Measurements from ENCODE around the gene RNASE4. TPM values are rescaled to one million over a fixed set of nuclear protein-coding genes. Genes with fewer than 3 reads are reported as not detected.

The RNASE4 gene
- total RNA-seq, 1 experiment from 2014 or later = 0.75 TPM

DNA sequence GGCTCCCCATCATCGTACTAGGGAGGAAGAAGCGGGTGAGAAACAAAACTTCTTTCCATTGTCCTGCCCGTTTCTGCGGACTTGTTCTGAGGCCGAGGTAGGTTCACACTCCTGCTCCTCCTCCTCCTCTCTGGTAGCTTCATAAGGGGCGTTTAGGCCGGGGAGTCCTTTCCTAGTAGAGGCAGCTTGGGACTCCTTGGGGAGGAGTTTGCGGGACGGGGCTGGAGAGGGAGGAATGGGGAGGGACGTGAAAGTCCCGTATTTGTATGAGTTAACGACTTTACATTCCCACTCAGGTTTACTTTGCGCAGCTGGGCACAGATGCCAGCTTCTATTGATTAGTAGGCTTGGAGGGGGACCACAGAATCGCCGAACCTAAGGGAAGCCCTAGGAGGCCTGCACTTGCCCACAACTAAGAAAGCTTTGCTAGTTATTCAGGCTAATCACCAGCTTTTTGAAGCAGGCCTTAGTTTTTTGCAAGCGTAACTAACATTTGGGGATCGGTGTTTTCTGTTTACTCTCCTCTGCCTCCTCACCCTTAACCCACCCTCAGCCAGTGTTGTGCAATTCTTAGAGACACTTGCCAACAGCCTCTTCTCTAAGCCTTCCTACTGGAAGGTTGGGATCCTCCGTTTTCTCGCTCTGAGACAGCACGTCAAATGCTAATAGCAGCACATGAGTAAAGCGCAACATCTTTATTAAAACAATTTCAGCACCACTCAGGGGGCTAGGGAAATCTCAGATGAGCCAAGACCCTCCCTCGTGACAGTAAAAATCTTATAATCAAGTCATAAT, 499 bp downstream of the RNASE4 start:
- ChIA-PET POLR2A (ENCODE audit: low non-redundant PET) (interaction anchor here (0.5 kb wide), 1 partner anchor 126 kb away, joined by 3 read pairs; no protein-coding TSS in a partner anchor), CTCF (no interaction called here)
- peak; percentile 48 for DNase-seq (ENCODE audit: low spot score)
- peaks cover 16% of the 10 kb centered on the region for H3K4me1 ChIP-seq (ENCODE audit: insufficient read depth, low read length, poor library complexity, severe bottlenecking)
- H3K4me3 ChIP-seq (ENCODE audit: low read depth, low read length, poor library complexity, severe bottlenecking) = peak overlapping the region; percentile 79
- no peaks in the 10 kb centered on the region for H3K27me3 ChIP-seq (replicated peaks; ENCODE audit: insufficient read depth, low read depth, low read length, poor library complexity)
- H3K36me3 ChIP-seq (ENCODE audit: insufficient read depth, low read length, poor library complexity, severe bottlenecking) = no peaks in the 10 kb centered on the region
- no peak for TF ChIP-seq EZH2 (IDR thresholded peaks at IDR 0.05; ENCODE audit: borderline replicate concordance, low read depth, low read length, poor library complexity, severe bottlenecking)
- TF ChIP-seq, protein P1, sequence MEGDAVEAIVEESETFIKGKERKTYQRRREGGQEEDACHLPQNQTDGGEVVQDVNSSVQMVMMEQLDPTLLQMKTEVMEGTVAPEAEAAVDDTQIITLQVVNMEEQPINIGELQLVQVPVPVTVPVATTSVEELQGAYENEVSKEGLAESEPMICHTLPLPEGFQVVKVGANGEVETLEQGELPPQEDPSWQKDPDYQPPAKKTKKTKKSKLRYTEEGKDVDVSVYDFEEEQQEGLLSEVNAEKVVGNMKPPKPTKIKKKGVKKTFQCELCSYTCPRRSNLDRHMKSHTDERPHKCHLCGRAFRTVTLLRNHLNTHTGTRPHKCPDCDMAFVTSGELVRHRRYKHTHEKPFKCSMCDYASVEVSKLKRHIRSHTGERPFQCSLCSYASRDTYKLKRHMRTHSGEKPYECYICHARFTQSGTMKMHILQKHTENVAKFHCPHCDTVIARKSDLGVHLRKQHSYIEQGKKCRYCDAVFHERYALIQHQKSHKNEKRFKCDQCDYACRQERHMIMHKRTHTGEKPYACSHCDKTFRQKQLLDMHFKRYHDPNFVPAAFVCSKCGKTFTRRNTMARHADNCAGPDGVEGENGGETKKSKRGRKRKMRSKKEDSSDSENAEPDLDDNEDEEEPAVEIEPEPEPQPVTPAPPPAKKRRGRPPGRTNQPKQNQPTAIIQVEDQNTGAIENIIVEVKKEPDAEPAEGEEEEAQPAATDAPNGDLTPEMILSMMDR (conservative IDR thresholded peaks at IDR 0.05; ENCODE audit: low read depth, low read length) = no peak
- BruUV-seq (replicated peaks) = no TSS peak
- peak overlapping the region; percentile 96 for H3K27ac ChIP-seq (ENCODE audit: low read depth, low read length, poor library complexity, severe bottlenecking)
- H3K9me3 ChIP-seq (ENCODE audit: low read depth, low read length, poor library complexity, severe bottlenecking) = no peaks in the 10 kb centered on the region
- intact Hi-C loops (cut with micrococcal nuclease; ENCODE audit: unreplicated experiment) = loop anchor here (5.0 kb wide), 3 partner anchors 223 to 358 kb away; partner anchors contain the start of genes PIP4P1 and TEP1

GRCh38 chr14:20686386-20687143, 2.2 kb downstream of the RNASE4 start:
- no peak overlapping the region for H3K4me3 ChIP-seq (ENCODE audit: low read depth, low read length, poor library complexity, severe bottlenecking)

More at GRCh38 chr14:20686386-20687143, 2.2 kb downstream of the RNASE4 start:
- ChIA-PET POLR2A (ENCODE audit: low non-redundant PET) (interaction anchor here (0.6 kb wide), 1 partner anchor 284 kb away, joined by 4 read pairs; no protein-coding TSS in a partner anchor), CTCF (no interaction called here)
- no peaks in the 10 kb centered on the region for H3K36me3 ChIP-seq (ENCODE audit: insufficient read depth, low read length, poor library complexity, severe bottlenecking)
- DNase-seq (ENCODE audit: low spot score) = no peak
- no peaks in the 10 kb centered on the region for H3K27me3 ChIP-seq (replicated peaks; ENCODE audit: insufficient read depth, low read depth, low read length, poor library complexity)
- BruUV-seq (replicated peaks) = no TSS peak
- no peaks in the 10 kb centered on the region for H3K9me3 ChIP-seq (ENCODE audit: low read depth, low read length, poor library complexity, severe bottlenecking)
- intact Hi-C loops (cut with micrococcal nuclease; ENCODE audit: unreplicated experiment) = no loop called here
- TF ChIP-seq EZH2 (IDR thresholded peaks at IDR 0.05; ENCODE audit: borderline replicate concordance, low read depth, low read length, poor library complexity, severe bottlenecking) = no peak
- TF ChIP-seq, protein P1 (conservative IDR thresholded peaks at IDR 0.05; ENCODE audit: low read depth, low read length) = no peak
- H3K27ac ChIP-seq (ENCODE audit: low read depth, low read length, poor library complexity, severe bottlenecking) = no peak overlapping the region
- peaks cover 9% of the 10 kb centered on the region for H3K4me1 ChIP-seq (ENCODE audit: insufficient read depth, low read length, poor library complexity, severe bottlenecking)
